Left lung (tissue), 10 donors: ENCODE measurements around the gene TENM3. TPM values are rescaled to one million over a fixed set of nuclear protein-coding genes. Genes with fewer than 3 reads are reported as not detected.

Source experiments
- ATAC-seq: fragments of 200-7000 bp; cut with Tn5 transposase; one replicate; pipeline ENCODE4 v1.9.1; 2020; ENCODE audit warnings: moderate library complexity
- DNase-seq, 4 donors: peaks; one replicate each; pipeline ENCODE4 v3.0.0-alpha.2; 2013 to 2020
- H3K27ac ChIP-seq, 2 donors: fragments of 200-600 bp; sonication (generic) in 1 of 2; one replicate each; pipeline versions ENCODE4 v1.5.0 to v1.8.0; 2020 to 2021
- H3K27me3 ChIP-seq, 2 donors: fragments of 200-600 bp; sonication (generic) in 1 of 2; one replicate each; pipeline versions ENCODE4 v1.5.0 to v1.8.0; 2020 to 2021
- H3K36me3 ChIP-seq, 2 donors: fragments of 200-600 bp; sonication (generic) in 1 of 2; one replicate each; pipeline versions ENCODE4 v1.5.0 to v1.8.0; 2020 to 2021
- H3K4me1 ChIP-seq, 2 donors: fragments of 200-600 bp; one replicate each; pipeline ENCODE4 v1.8.0; 2021
- H3K4me3 ChIP-seq, 2 donors: fragments of 200-600 bp; sonication (generic) in 1 of 2; one replicate each; pipeline versions ENCODE4 v1.5.0 to v1.8.0; 2020 to 2021; ENCODE audit warnings: mild to moderate bottlenecking in 1 of 2
- H3K9me3 ChIP-seq, 2 donors: fragments of 200-600 bp; sonication (generic) in 1 of 2; one replicate each; pipeline versions ENCODE4 v1.5.0 to v1.8.0; 2020 to 2021
- CTCF ChIP-seq, 2 donors: fragments of 200-600 bp; sonication (generic) in 1 of 2; IDR thresholded peaks; one replicate each; pipeline versions ENCODE4 v1.5.0 to v1.8.0; 2021; ENCODE audit warnings: antibody characterized with exemption in 2 of 2
- intact Hi-C, 2 donors: fragments of 100-400 bp; cut with DNase I; formaldehyde crosslinking; loops; one replicate each; pipeline versions ENCODE4 v1.11.2 to v1.14.2; 2022
- polyA plus RNA-seq, 6 donors: library from polyadenylated mRNA; unstranded; fragments of 120-200 nt; gene quantifications; one replicate each; pipeline ENCODE4 v1.2.1, GENCODE V29; 2013; ENCODE audit not compliant: insufficient read length in 6 of 6
- total RNA-seq, 2 donors: library from RNA; stranded (reverse); fragmentation: NEBNext Ultra II Directional; extraction: Animal tissue kit (Norgen Biotek cat#: 25700); gene quantifications; one replicate each; pipeline ENCODE4 v1.2.1, GENCODE V29; 2021
- donor health status: DM: no; HTN: yes; CAD: no.
- donor health status: DM: no; HTN: no; CAD: no.

Gene TENM3
- total and polyA plus RNA-seq, 8 donors: 2.2 to 5.6 (median 3.1) TPM

DNA sequence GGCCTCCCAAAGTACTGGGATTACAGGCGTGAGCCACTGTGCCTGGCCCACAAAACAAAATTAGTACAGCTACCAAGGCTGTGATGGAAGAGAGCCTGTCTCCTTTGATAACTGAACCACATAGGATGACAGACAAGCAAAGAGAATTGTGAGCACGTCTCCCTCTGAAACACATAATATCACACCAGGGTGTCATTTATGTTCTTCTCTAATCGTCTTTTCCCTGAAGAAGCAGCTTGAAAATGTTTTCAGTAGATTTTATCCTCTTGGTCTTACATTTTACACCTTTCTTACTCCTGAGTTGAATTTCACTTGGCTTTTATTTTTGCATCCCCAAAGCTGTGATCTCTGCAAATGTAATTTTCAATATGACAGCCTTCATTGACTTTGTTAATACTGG, 67.8 kb downstream of the TENM3 start:
- Histone ChIP-seq H3K9me3 (peaks cover 0 to 23% of the 10 kb centered on the region in 2 donors), H3K27ac (no peak overlapping the region), H3K4me3 (no peak overlapping the region), H3K27me3 (no peaks in the 10 kb centered on the region), H3K36me3 (no peaks in the 10 kb centered on the region), H3K4me1 (no peaks in the 10 kb centered on the region)
- no peak for TF ChIP-seq CTCF (IDR thresholded peaks at IDR 0.05)
- no peak for ATAC-seq
- intact Hi-C loops: no loop called here
- DNase-seq: no peak

DNA sequence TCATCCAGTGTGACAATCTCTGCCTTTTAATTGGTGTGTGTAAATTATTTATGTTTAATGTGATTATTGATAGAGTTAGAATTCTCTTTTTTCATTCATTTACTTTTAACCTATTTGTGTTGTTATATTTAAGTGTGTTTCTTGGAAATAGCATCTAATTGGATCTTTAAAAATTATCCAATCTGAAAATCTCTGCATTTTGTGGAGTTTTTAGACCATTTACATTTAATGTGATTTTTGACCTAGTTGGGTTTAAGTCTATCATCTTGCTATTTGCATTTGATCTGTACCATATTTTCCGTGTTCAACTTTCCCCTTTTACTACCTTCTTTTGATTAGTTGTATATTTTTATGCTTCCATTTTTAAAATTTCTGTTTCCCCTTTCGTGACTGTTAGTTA, 71.3 kb downstream of the TENM3 start:
- no peaks in the 10 kb centered on the region for H3K4me1 ChIP-seq
- H3K36me3 ChIP-seq: no peaks in the 10 kb centered on the region
- intact Hi-C loops: no loop called here
- H3K9me3 ChIP-seq: peaks cover 0 to 30% of the 10 kb centered on the region in 2 donors
- DNase-seq (no peak), ATAC-seq (no peak)
- no peak overlapping the region for H3K4me3 ChIP-seq
- no peaks in the 10 kb centered on the region for H3K27me3 ChIP-seq
- no peak overlapping the region for H3K27ac ChIP-seq
- TF ChIP-seq CTCF (IDR thresholded peaks at IDR 0.05): no peak

DNA sequence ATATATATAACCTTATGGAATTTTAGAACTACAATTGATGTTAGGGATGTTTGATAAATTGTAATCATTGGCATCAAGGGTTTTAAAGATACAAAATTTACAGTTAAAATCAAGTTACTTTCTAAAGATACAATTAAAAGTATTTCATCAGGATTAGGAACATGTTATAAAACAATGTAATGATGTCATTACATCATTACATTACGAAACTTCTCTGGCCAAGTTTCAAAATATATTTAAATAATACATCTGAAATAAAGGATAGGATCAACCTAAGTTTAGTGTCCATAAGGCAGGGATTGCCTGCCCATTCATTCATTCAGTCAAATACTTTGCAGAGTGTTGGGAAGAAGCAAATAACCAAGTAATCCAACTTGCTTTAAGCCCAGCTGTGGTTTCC, 75.1 kb downstream of the TENM3 start:
- DNase-seq (no peak), ATAC-seq (no peak)
- H3K4me1 ChIP-seq: no peaks in the 10 kb centered on the region
- no peak for TF ChIP-seq CTCF (IDR thresholded peaks at IDR 0.05)
- intact Hi-C loops: no loop called here
- peaks cover 0 to 32% of the 10 kb centered on the region in 2 donors for H3K9me3 ChIP-seq
- H3K27me3 ChIP-seq: no peaks in the 10 kb centered on the region
- no peaks in the 10 kb centered on the region for H3K36me3 ChIP-seq
- no peak overlapping the region for H3K27ac ChIP-seq
- no peak overlapping the region for H3K4me3 ChIP-seq

- no peak overlapping the region for H3K4me3 ChIP-seq
- ATAC-seq (no peak), DNase-seq (no peak)
- no peaks in the 10 kb centered on the region for H3K27me3 ChIP-seq
- intact Hi-C loops: no loop called here
- peaks cover 0 to 16% of the 10 kb centered on the region in 2 donors for H3K9me3 ChIP-seq
- H3K27ac ChIP-seq: no peak overlapping the region
- H3K4me1 ChIP-seq: no peaks in the 10 kb centered on the region
- H3K36me3 ChIP-seq: no peaks in the 10 kb centered on the region
- TF ChIP-seq CTCF (IDR thresholded peaks at IDR 0.05): no peak
Measured at GRCh38 chr4:182320092-182320491, 76.9 kb downstream of the TENM3 start.

DNA sequence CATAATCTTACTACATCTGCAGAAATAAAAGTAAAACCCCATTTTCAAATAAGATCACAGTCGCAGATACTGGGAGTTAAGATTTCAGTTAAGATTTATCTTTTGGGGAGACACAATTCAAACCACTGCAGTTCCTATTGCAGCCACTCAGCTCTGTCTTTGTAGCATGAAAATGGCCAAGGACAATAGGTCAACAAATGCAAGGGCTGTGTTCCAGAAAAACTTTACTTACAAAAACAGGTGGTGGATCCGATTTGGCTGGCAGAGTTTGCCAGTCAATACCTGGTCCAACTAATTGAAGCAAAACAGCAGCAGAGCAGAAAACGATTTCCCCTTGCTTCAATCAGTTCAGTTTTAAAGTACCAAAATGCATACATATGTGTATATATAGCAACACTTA, 77.4 kb downstream of the TENM3 start:
- H3K4me3 ChIP-seq: no peak overlapping the region
- intact Hi-C loops: no loop called here
- DNase-seq: no peak

More for the DNA sequence above, 77.4 kb downstream of the TENM3 start:
- Histone ChIP-seq H3K36me3 (no peaks in the 10 kb centered on the region), H3K27ac (no peak overlapping the region), H3K4me1 (no peaks in the 10 kb centered on the region), H3K27me3 (no peaks in the 10 kb centered on the region), H3K9me3 (peaks cover 0 to 11% of the 10 kb centered on the region in 2 donors)
- no peak for TF ChIP-seq CTCF (IDR thresholded peaks at IDR 0.05)
- ATAC-seq: no peak
